ENCODE data around the gene RSRC2. TPM values are rescaled to one million over a fixed set of nuclear protein-coding genes. Genes with fewer than 3 reads are reported as not detected.

Gene RSRC2
- total RNA-seq, 1 donor from 2014 or later: 31.7 TPM

Other genes with a start within 250 kb of the RSRC2 start
- gene CLIP1, start 104.3 kb downstream of the RSRC2 start, total RNA-seq: 132 TPM
- gene ZCCHC8, start 26.0 kb downstream of the RSRC2 start, total RNA-seq: 15.5 TPM
- 15.4 TPM for gene KNTC1, start 313 bp upstream of the RSRC2 start, total RNA-seq
- gene HCAR2, start 176.4 kb upstream of the RSRC2 start, total RNA-seq: 29.7 TPM
- 9.6 TPM for gene HCAR3, start 189.9 kb upstream of the RSRC2 start, total RNA-seq
- gene HCAR1, start 203.9 kb upstream of the RSRC2 start, total RNA-seq: 0.08 TPM
- gene DENR, start 225.9 kb upstream of the RSRC2 start, total RNA-seq: 39.0 TPM
- gene CCDC62, start 247.6 kb upstream of the RSRC2 start, total RNA-seq: 0.24 TPM

Measured in esophagus mucosa (tissue), 1 donor.